IMR-90 (cell line): ENCODE data around the gene S100A6. TPM values are rescaled to one million over a fixed set of nuclear protein-coding genes. Genes with fewer than 3 reads are reported as not detected.

Experiments used
- ATAC-seq: fragments of 200-7000 bp; cut with Tn5 transposase; 2 replicates; pipeline ENCODE4 v1.9.1; 2020; ENCODE audit warnings: low read depth, mild to moderate bottlenecking, moderate library complexity
- BruUV-seq: library from RNA; stranded (reverse); fragments of 400-500 nt; replicated peaks from 2 replicates; lab custom pipeline; 2021; lab: Mats Ljungman, UMichigan
- CTCF ChIA-PET: fragments of 300-600 bp; formaldehyde crosslinking; extraction: SDS; loops from one replicate; lab custom pipeline; 2021; ENCODE audit warnings: antibody characterized with exemption; lab: Yijun Ruan, JAX
- POLR2A ChIA-PET: fragments of 300-600 bp; sonication (Branson Sonifier 250); formaldehyde crosslinking; loops from one replicate; lab custom pipeline; 2022; ENCODE audit warnings: antibody characterized with exemption; ENCODE audit not compliant: unreplicated experiment; lab: Charles Lee
- DNase-seq: peaks from one replicate; pipeline ENCODE4 v3.0.0; 2013
- H2AFZ ChIP-seq: replicated peaks from 2 replicates; pipeline ENCODE3; 2013; ENCODE audit warnings: low read length, mild to moderate bottlenecking; ENCODE audit not compliant: poor library complexity
- H2AK5ac ChIP-seq: 2 replicates; pipeline ENCODE4 v1.6.1; 2013; ENCODE audit warnings: low read depth, low read length, inconsistent platforms
- H2AK9ac ChIP-seq: replicated peaks from 2 replicates; pipeline ENCODE3; 2013; ENCODE audit warnings: mild to moderate bottlenecking, low read depth, low read length, moderate library complexity; ENCODE audit not compliant: poor library complexity
- H2BK120ac ChIP-seq: 2 replicates; pipeline ENCODE4 v1.6.1; 2013; ENCODE audit warnings: low read depth, low read length, inconsistent platforms
- H2BK15ac ChIP-seq: 3 replicates; pipeline ENCODE4 v1.6.1; 2013; ENCODE audit warnings: low read depth, low read length, inconsistent platforms
- H2BK20ac ChIP-seq: 2 replicates; pipeline ENCODE4 v1.6.1; 2013; ENCODE audit warnings: low read depth, mild to moderate bottlenecking, inconsistent platforms, low read length, moderate library complexity
- H2BK5ac ChIP-seq: 2 replicates; pipeline ENCODE4 v1.6.1; 2013; ENCODE audit warnings: mild to moderate bottlenecking, low read depth, low read length, inconsistent platforms; ENCODE audit not compliant: poor library complexity, severe bottlenecking
- H3K14ac ChIP-seq: replicated peaks from 2 replicates; pipeline ENCODE4 v1.6.1; 2013; ENCODE audit warnings: low read depth, low read length, inconsistent platforms
- H3K18ac ChIP-seq: 2 replicates; pipeline ENCODE4 v1.6.1; 2013; ENCODE audit warnings: low read depth, low read length, control low read depth
- H3K23ac ChIP-seq: 2 replicates; pipeline ENCODE4 v1.6.1; 2013; ENCODE audit warnings: low read depth, low read length, inconsistent platforms
- H3K27ac ChIP-seq: 2 replicates; pipeline ENCODE4 v1.5.1; 2013; ENCODE audit warnings: mild to moderate bottlenecking, control low read depth, low read length; ENCODE audit not compliant: insufficient read depth
- H3K27me3 ChIP-seq: 2 replicates; pipeline ENCODE4 v1.6.1; 2013; ENCODE audit warnings: low read length; ENCODE audit not compliant: control insufficient read depth, insufficient read depth
- H3K36me3 ChIP-seq: 2 replicates; pipeline ENCODE4 v1.6.1; 2013; ENCODE audit warnings: low read length, mixed read lengths; ENCODE audit not compliant: control insufficient read depth, insufficient read depth
- H3K4ac ChIP-seq: 2 replicates; pipeline ENCODE4 v1.6.1; 2013; ENCODE audit warnings: low read depth, low read length, inconsistent platforms
- H3K4me1 ChIP-seq: 2 replicates; pipeline ENCODE4 v1.6.1; 2013; ENCODE audit warnings: low read length, mixed read lengths; ENCODE audit not compliant: control insufficient read depth, insufficient read depth
- H3K4me2 ChIP-seq: 2 replicates; pipeline ENCODE4 v1.6.1; 2013; ENCODE audit warnings: low read depth, mild to moderate bottlenecking, control low read depth, low read length, moderate library complexity
- H3K4me3 ChIP-seq: 2 replicates; pipeline ENCODE4 v1.5.1; 2013; ENCODE audit warnings: low read depth, mild to moderate bottlenecking, control low read depth, low read length, moderate library complexity; ENCODE audit not compliant: insufficient read depth
- H3K56ac ChIP-seq: 2 replicates; pipeline ENCODE4 v1.6.1; 2013; ENCODE audit warnings: low read length, inconsistent platforms; ENCODE audit not compliant: insufficient read depth; ENCODE audit errors: extremely low read depth
- H3K79me1 ChIP-seq, 2 experiments: 2 replicates each; pipeline ENCODE4 v1.6.1; 2013; ENCODE audit warnings: low read length in 2 of 2, inconsistent platforms in 1 of 2, low read depth in 1 of 2
- H3K9ac ChIP-seq: 2 replicates; pipeline ENCODE4 v1.6.1; 2013; ENCODE audit warnings: low read depth, low read length, control low read depth
- H3K9me1 ChIP-seq: 2 replicates; pipeline ENCODE4 v1.6.1; 2013; ENCODE audit warnings: low read length, inconsistent platforms; ENCODE audit not compliant: insufficient read depth
- H3K9me3 ChIP-seq: 2 replicates; pipeline ENCODE4 v1.6.1; 2013; ENCODE audit warnings: low read length; ENCODE audit not compliant: control insufficient read depth, insufficient read depth
- H4K20me1 ChIP-seq: 2 replicates; pipeline ENCODE4 v1.6.1; 2013; ENCODE audit warnings: low read length, inconsistent platforms; ENCODE audit not compliant: insufficient read depth
- H4K5ac ChIP-seq: 2 replicates; pipeline ENCODE4 v1.6.1; 2013; ENCODE audit warnings: mild to moderate bottlenecking, low read depth, low read length, control low read depth
- H4K8ac ChIP-seq, 2 experiments: 2 replicates each; pipeline ENCODE4 v1.6.1; 2013; ENCODE audit warnings: low read depth in 2 of 2, low read length in 2 of 2, control low read depth in 1 of 2, inconsistent platforms in 1 of 2
- H4K91ac ChIP-seq: 2 replicates; pipeline ENCODE4 v1.6.1; 2013; ENCODE audit warnings: low read depth, low read length, inconsistent platforms; ENCODE audit not compliant: insufficient read depth
- BHLHE40 ChIP-seq: fragments of 150-350 bp; IDR thresholded peaks from 2 replicates; pipeline ENCODE4 v1.6.1; 2016; ENCODE audit warnings: mild to moderate bottlenecking, low read depth, low read length
- CEBPB ChIP-seq: IDR thresholded peaks from 2 replicates; pipeline ENCODE4 v1.6.1; 2012; ENCODE audit warnings: low read depth, low read length, improper control_type of control experiment
- CHD1 ChIP-seq: IDR thresholded peaks from 2 replicates; pipeline ENCODE4 v1.6.1; 2012; ENCODE audit warnings: low read depth, low read length, improper control_type of control experiment
- ELK1 ChIP-seq: fragments of 150-350 bp; IDR thresholded peaks from 2 replicates; pipeline ENCODE4 v1.6.1; 2016; ENCODE audit warnings: low read depth, mild to moderate bottlenecking, low read length, moderate library complexity, borderline replicate concordance
- FOS ChIP-seq: fragments of 150-350 bp; IDR thresholded peaks from 2 replicates; pipeline ENCODE4 v1.6.1; 2016; ENCODE audit warnings: low read depth, low read length
- MXI1 ChIP-seq: IDR thresholded peaks from 2 replicates; pipeline ENCODE4 v1.6.1; 2012; ENCODE audit warnings: low read depth, mild to moderate bottlenecking, low read length, moderate library complexity, borderline replicate concordance
- NFE2L2 ChIP-seq: fragments of 150-350 bp; IDR thresholded peaks from 2 replicates; pipeline ENCODE4 v1.6.1; 2016; ENCODE audit warnings: low read depth, mild to moderate bottlenecking, low read length
- POLR2A ChIP-seq: IDR thresholded peaks from 2 replicates; pipeline ENCODE4 v1.6.1; 2012; ENCODE audit warnings: mild to moderate bottlenecking, low read depth, low read length
- RAD21 ChIP-seq: IDR thresholded peaks from 2 replicates; pipeline ENCODE4 v1.6.1; 2012; ENCODE audit warnings: low read length, improper control_type of control experiment
- RCOR1 ChIP-seq: IDR thresholded peaks from 2 replicates; pipeline ENCODE4 v1.6.1; 2012; ENCODE audit warnings: mild to moderate bottlenecking, low read length, improper control_type of control experiment; ENCODE audit not compliant: insufficient replicate concordance
- USF2 ChIP-seq: fragments of 150-350 bp; IDR thresholded peaks from 2 replicates; pipeline ENCODE4 v1.6.1; 2017; ENCODE audit warnings: mild to moderate bottlenecking, antibody characterized with exemption, low read length, low read depth
- WGBS, 2 experiments: methylation state at CpG; one replicate each; pipeline versions ENCODE4 v1.1.5 to v1.1.7; 2013; ENCODE audit warnings: missing lambda C conversion rate in 2 of 2; ENCODE audit not compliant: insufficient read length in 1 of 2; ENCODE audit errors: extremely low coverage in 2 of 2; 5-methylcytosine and 5-hydroxymethylcytosine counted together
- dilution Hi-C: fragments of 300-500 bp; cut with HindIII; formaldehyde crosslinking; loops from one replicate; pipeline ENCODE4 v1.14.3; 2018; ENCODE audit warnings: low sequenced_read_pairs; ENCODE audit not compliant: unreplicated experiment
- in situ Hi-C: fragments of 300-500 bp; cut with MboI; formaldehyde crosslinking; loops from 3 replicates; pipeline ENCODE4 v1.14.3; 2019; ENCODE audit warnings: low sequenced_read_pairs, inconsistent platforms, mixed read lengths
- intact Hi-C: fragments of 100-400 bp; cut with micrococcal nuclease; formaldehyde crosslinking; loops from 2 replicates; pipeline ENCODE4 v1.10.0; 2022
- polyA plus RNA-seq, 3 experiments: library from polyadenylated mRNA; depleted of rRNA; stranded (reverse); fragments of >200 nt; gene quantifications; 2 replicates each; pipeline ENCODE4 v1.2.3, GENCODE V29; 2012; ENCODE audit warnings: low replicate concordance in 1 of 3
- total RNA-seq: library from RNA; depleted of rRNA; stranded (reverse); fragments of >200 nt; gene quantifications from 2 replicates; pipeline ENCODE4 v1.2.3, GENCODE V29; 2012

S100A6 gene
- total and polyA plus RNA-seq, 2 of the 4 experiments (the other 2 are of a cell fraction) = 373 to 1,755 TPM

- H3K18ac ChIP-seq = peak overlapping the region; percentile 33; the same call in 1 of the 2 replicates
- peak overlapping the region; percentile 36 for H2AFZ ChIP-seq
- no peak overlapping the region; the same call in 1 of the 2 replicates for H3K27ac ChIP-seq
- intact Hi-C loops (no loop called here), in situ Hi-C loops (loop anchor here (10.0 kb wide), 1 partner anchor 49 kb away; no protein-coding TSS in a partner anchor), dilution Hi-C loops (no loop called here)
- WGBS, 2 experiments = no CpG with 5 or more reads among the region's 7 CpGs
- no peak overlapping the region for H3K4me2 ChIP-seq
- H4K8ac ChIP-seq = peak overlapping the region in 1 of 2 experiments; percentile 45; a peak in 1 of 4 replicates
- peak overlapping the region; percentile 87 for H2BK120ac ChIP-seq
- peak overlapping the region; percentile 51 for H2BK20ac ChIP-seq
- TF ChIP-seq RCOR1 = no peak
- no peak for TF ChIP-seq BHLHE40
- no peak for TF ChIP-seq MXI1
- no peak for TF ChIP-seq USF2
- no peak for TF ChIP-seq CEBPB
- no peak for TF ChIP-seq CHD1
- no peak for TF ChIP-seq POLR2A
- no peak for TF ChIP-seq RAD21
- no peak for TF ChIP-seq FOS
- no peak for TF ChIP-seq ELK1
- TF ChIP-seq NFE2L2 = no peak
- ChIA-PET CTCF (no interaction called here), POLR2A (interaction anchor here (0.6 to 0.7 kb wide), 2 partner anchors 25 to 44 kb away, joined by 5 to 17 read pairs; no protein-coding TSS in a partner anchor)
- no peaks in the 10 kb centered on the region for H3K9me3 ChIP-seq
- ATAC-seq (no peak), DNase-seq (no peak)
- H2AK5ac ChIP-seq = peak overlapping the region; percentile 94
- H3K4me1 ChIP-seq = peaks cover 31% of the 10 kb centered on the region
- peaks cover 28% of the 10 kb centered on the region for H3K9me1 ChIP-seq
- H4K5ac ChIP-seq = peak overlapping the region; percentile 51; the same call in 1 of the 2 replicates
- H3K14ac ChIP-seq = peak overlapping the region; percentile 34
- H3K4ac ChIP-seq = peak overlapping the region; percentile 65
- H3K4me3 ChIP-seq = no peak overlapping the region
- H3K27me3 ChIP-seq = no peaks in the 10 kb centered on the region
- H2BK5ac ChIP-seq = peak overlapping the region; percentile 4
- H3K9ac ChIP-seq = no peak overlapping the region
- H2AK9ac ChIP-seq = peak overlapping the region; percentile 48
- no peaks in the 10 kb centered on the region for H3K36me3 ChIP-seq
- no TSS peak for BruUV-seq
- peaks cover 4 to 48% of the 10 kb centered on the region in 2 experiments; a peak in 3 of 4 replicates for H3K79me1 ChIP-seq
- H3K23ac ChIP-seq = no peak overlapping the region
- H4K20me1 ChIP-seq = no peaks in the 10 kb centered on the region
- peak overlapping the region; percentile 62; the same call in 2 of the 3 replicates for H2BK15ac ChIP-seq
- H4K91ac ChIP-seq = peak overlapping the region; percentile 66
- no peak overlapping the region for H3K56ac ChIP-seq
Measured at GRCh38 chr1:153563991-153564390, 28.2 kb upstream of the S100A6 start.
